Fibroblast of pulmonary artery (primary cell): ENCODE data around the gene TNS3.
A peak's percentile ranks its signal among the peaks of the same experiment; 100 is the strongest.

Experiments
- DNase-seq: peaks from one replicate; pipeline ENCODE4 v3.0.0-alpha.2; 2010; ENCODE audit warnings: low read depth
- H3K4me3 ChIP-seq: replicated peaks from 2 replicates; pipeline ENCODE4 v1.5.1; 2011; ENCODE audit warnings: low read depth, mild to moderate bottlenecking, control low read depth, low read length, moderate library complexity
- CTCF ChIP-seq: IDR thresholded peaks from 2 replicates; pipeline ENCODE4 v1.5.1; 2011; ENCODE audit warnings: mild to moderate bottlenecking, control low read depth, low read length, inconsistent platforms; ENCODE audit errors: missing control alignments

TNS3 gene

GRCh38 chr7:47336472-47337425, 245.2 kb downstream of the TNS3 start:
- no peak overlapping the region for H3K4me3 ChIP-seq
- no peak for DNase-seq
- TF ChIP-seq CTCF, result no peak

DNA sequence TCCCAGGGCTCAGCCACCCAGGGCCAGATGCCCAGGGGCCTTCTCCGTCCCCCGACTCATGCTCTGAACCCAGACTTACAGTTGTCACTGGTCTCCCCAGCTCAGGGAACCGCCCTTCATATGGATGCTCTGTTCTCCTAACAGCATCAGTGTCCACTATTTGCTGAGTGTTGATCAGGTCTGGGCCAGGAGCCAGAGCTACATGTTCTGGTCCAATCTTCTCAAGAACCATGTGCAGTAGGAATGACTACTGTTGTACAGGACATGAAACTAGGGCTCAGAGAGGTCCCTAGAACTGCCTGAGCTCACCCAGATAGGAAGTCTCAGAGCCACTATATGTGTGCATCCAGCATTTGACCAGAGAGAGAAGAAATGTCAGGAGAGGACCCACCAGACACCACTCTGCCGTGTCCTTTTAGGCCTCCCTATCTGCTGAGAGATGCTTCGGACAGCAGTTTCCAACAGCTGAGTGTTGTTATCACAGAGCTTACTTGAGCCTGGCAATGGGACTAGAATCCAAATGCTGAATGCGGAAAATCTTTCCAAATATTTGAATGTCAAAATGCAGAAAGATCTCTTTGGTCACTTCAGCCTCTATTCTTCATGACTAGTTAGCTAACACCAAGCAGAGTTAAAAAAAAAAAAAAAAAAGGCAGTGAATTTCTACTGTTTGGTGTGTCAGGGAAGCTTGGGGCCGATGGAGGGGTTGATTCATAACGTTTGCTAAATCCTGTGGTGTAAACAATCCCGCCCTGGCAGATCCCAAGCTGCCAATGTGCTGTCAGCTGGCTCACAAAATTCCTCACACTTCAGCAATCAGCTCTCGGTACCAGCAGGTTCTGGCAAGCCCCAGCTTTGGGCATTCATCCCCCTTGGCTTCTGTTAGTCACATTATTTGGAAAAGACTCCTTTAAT, 246.1 kb downstream of the TNS3 start:
- TF ChIP-seq CTCF, result no peak
- no peak overlapping the region for H3K4me3 ChIP-seq
- peak; percentile 32 for DNase-seq

DNA sequence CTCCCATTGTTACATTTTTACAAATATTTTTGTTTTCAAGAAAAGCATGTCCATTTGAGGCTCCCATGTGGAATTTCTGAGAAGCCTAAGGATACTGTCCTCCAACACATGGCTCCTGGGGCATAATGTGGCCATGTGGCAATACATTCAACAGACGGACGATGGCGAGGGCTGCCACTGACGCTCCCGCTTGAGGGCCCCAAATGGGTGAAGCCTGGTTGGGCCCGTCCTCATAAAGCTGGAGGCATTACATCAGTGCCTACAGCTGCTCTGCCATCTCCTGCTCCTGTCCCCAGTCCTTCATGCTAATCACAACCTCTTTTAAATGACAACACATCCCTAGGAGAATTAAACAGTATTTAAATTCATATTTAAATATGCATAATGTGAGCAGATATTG, 246.8 kb downstream of the TNS3 start:
- no peak for TF ChIP-seq CTCF
- H3K4me3 ChIP-seq, result no peak overlapping the region
- no peak for DNase-seq

DNA sequence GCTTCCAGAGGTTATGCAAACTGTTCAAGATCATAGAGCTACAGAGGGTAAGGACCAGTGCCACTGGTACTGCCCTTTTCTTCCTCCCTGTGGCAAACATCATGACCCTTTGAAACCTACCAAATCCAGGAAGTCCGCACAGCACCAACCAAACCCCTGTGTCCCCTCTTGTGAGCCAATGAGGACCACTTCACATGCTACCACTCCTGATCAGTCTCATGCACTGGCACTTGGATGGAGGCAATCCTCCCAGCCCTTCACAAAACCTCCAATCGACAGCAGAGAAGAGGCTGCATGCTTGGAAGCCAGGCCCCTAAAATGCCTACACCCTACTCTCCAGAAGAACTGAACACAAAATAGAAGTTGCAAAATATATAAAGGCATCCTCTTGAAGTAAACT, 248.0 kb downstream of the TNS3 start:
- DNase-seq, result no peak
- H3K4me3 ChIP-seq, result no peak overlapping the region
- no peak for TF ChIP-seq CTCF

DNA sequence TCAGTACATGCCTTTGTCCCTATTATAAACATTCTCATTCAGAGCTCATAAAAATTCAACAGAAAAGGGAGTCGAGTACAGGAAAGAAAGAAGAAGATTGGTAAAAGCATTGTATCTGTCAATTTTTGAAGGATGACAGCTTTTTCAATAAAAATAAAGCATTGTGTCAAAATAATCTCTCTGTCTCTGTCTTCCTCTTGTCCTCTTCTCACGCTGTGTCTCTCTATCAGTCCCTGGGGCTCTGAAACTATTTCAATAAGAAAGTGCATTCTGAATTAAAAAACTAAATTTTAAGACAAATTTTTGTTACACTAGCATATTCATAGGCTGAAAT, 248.4 kb downstream of the TNS3 start:
- no peak for DNase-seq
- H3K4me3 ChIP-seq, result no peak overlapping the region
- TF ChIP-seq CTCF, result no peak

DNA sequence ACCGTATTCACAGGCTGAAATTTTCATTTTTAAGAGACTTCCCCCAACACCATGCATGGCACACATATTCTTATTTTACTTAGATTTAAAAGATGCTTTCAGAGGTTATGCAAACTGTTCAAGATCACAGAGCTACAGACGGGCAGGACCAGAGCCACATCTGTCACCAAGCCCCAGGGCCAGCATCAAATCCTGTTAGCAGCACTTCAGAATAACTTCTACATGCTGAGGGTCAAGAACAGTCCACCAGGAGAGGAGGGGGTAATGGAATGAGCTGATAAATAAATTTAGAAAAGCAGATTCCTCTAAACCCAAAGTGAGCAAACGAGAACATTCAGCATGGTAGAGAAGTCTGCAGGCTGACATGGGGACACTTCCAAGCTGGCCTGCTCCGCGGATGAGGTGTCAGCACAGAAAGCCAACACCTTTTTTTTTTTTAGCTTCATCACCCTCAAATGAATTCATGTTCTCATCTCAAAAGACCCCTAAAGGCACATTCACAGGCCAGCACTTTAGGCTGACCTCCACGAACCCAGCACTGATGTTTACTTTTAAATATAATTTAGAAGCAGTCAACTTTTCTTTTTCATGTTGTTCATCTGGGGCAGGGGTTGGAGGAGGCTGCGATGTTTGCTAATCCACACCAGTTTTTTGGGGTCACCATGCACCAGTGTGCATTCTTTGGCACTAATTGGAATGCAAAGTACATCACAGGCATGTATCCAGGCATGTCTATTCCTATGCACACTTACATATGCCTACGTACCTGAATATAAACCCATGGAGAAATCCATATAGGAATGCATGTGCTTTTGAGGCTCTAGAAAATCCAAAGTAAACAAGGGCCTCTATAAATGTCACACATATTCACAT, 249.0 kb downstream of the TNS3 start:
- no peak overlapping the region for H3K4me3 ChIP-seq
- TF ChIP-seq CTCF, result no peak
- no peak for DNase-seq
